ENCODE results near the gene HSPB1. TPM values are rescaled to one million over a fixed set of nuclear protein-coding genes. Genes with fewer than 3 reads are reported as not detected.

Gene HSPB1
- total and polyA plus RNA-seq, 4 donors, result 25.5 to 186 (median 104) TPM

GRCh38 chr7:76265299-76265698 is 37.2 kb upstream of the HSPB1 start:
- WGBS, result 93% methylated on average over 7 of the region's 7 CpGs
- Histone ChIP-seq H3K4me1 (ENCODE audit: control insufficient read depth in 4 of 4, insufficient read depth in 4 of 4, low read length in 3 of 4) (peaks cover 5 to 9% (median 7%) of the 10 kb centered on the region in 4 donors), H3K27me3 (ENCODE audit: control insufficient read depth in 4 of 4, insufficient read depth in 4 of 4, low read length in 3 of 4) (peaks cover 0 to 6% (median 3%) of the 10 kb centered on the region in 4 donors), H3K9ac (ENCODE audit: low read depth in 1 of 2, low read length in 2 of 2) (no peak overlapping the region), H3K36me3 (ENCODE audit: control insufficient read depth in 4 of 4, insufficient read depth in 3 of 4, low read depth in 1 of 4, low read length in 3 of 4) (no peaks in the 10 kb centered on the region), H3K4me3 (ENCODE audit: low read depth in 1 of 3, low read length in 3 of 3) (no peak overlapping the region), H3K27ac (ENCODE audit: low read depth in 1 of 2, low read length in 2 of 2) (no peak overlapping the region), H3K9me3 (ENCODE audit: control insufficient read depth in 4 of 4, low read length in 3 of 4) (no peaks in the 10 kb centered on the region)
- TF ChIP-seq TAF1 (conservative IDR thresholded peaks at IDR 0.05), result no peak
- TF ChIP-seq SP1 (IDR thresholded peaks at IDR 0.05), result no peak
- DNase-seq (ENCODE audit: low spot score), result no peak

GRCh38 chr7:76267107-76267893 is 35.2 kb upstream of the HSPB1 start:
- no peak for TF ChIP-seq EGR1 (IDR thresholded peaks at IDR 0.05; ENCODE audit: low read depth in 2 of 2)
- TF ChIP-seq ATF3 (IDR thresholded peaks at IDR 0.05), result no peak
- no peak for TF ChIP-seq HNF4A (conservative IDR thresholded peaks at IDR 0.05)
- no peak for TF ChIP-seq CTCF (IDR thresholded peaks at IDR 0.05; ENCODE audit: low read depth, low read length, missing input control)
- no peak for TF ChIP-seq HNF4G (IDR thresholded peaks at IDR 0.05)
- TF ChIP-seq RXRA (IDR thresholded peaks at IDR 0.05), result no peak
- no peak for TF ChIP-seq FOXA2 (IDR thresholded peaks at IDR 0.05)
- no peak for TF ChIP-seq GABPA (IDR thresholded peaks at IDR 0.05 in 1 of 2, conservative IDR thresholded peaks at IDR 0.05 in 1 of 2)
- peaks cover 0 to 7% (median 3%) of the 10 kb centered on the region in 4 donors for H3K27me3 ChIP-seq (ENCODE audit: control insufficient read depth in 4 of 4, insufficient read depth in 4 of 4, low read length in 3 of 4)
- H3K9me3 ChIP-seq (ENCODE audit: control insufficient read depth in 4 of 4, low read length in 3 of 4), result no peaks in the 10 kb centered on the region
- H3K4me1 ChIP-seq (ENCODE audit: control insufficient read depth in 4 of 4, insufficient read depth in 4 of 4, low read length in 3 of 4), result peaks cover 5 to 9% (median 7%) of the 10 kb centered on the region in 4 donors
- no peak for DNase-seq (ENCODE audit: low spot score)
- 3% methylated on average over 68 of the region's 68 CpGs for WGBS
- H3K27ac ChIP-seq (ENCODE audit: low read depth in 1 of 2, low read length in 2 of 2), result no peak overlapping the region
- no peak overlapping the region for H3K9ac ChIP-seq (ENCODE audit: low read depth in 1 of 2, low read length in 2 of 2)
- H3K4me3 ChIP-seq (ENCODE audit: low read depth in 1 of 3, low read length in 3 of 3), result peak overlapping the region in 2 of 3 donors; percentile 17 to 45
- no peaks in the 10 kb centered on the region for H3K36me3 ChIP-seq (ENCODE audit: control insufficient read depth in 4 of 4, insufficient read depth in 3 of 4, low read depth in 1 of 4, low read length in 3 of 4)

GRCh38 chr7:76267894-76268183 is 34.6 kb upstream of the HSPB1 start:
- 12% methylated on average over 4 of the region's 4 CpGs for WGBS
- H3K9me3 ChIP-seq (ENCODE audit: control insufficient read depth in 4 of 4, low read length in 3 of 4), result no peaks in the 10 kb centered on the region
- no peaks in the 10 kb centered on the region for H3K36me3 ChIP-seq (ENCODE audit: control insufficient read depth in 4 of 4, insufficient read depth in 3 of 4, low read depth in 1 of 4, low read length in 3 of 4)
- peaks cover 5 to 9% (median 7%) of the 10 kb centered on the region in 4 donors for H3K4me1 ChIP-seq (ENCODE audit: control insufficient read depth in 4 of 4, insufficient read depth in 4 of 4, low read length in 3 of 4)
- H3K27me3 ChIP-seq (ENCODE audit: control insufficient read depth in 4 of 4, insufficient read depth in 4 of 4, low read length in 3 of 4), result peaks cover 0 to 7% (median 3%) of the 10 kb centered on the region in 4 donors
- H3K4me3 ChIP-seq (ENCODE audit: low read depth in 1 of 3, low read length in 3 of 3), result no peak overlapping the region
- DNase-seq (ENCODE audit: low spot score), result no peak
- no peak for TF ChIP-seq ATF3 (IDR thresholded peaks at IDR 0.05)
- TF ChIP-seq FOXA1 (IDR thresholded peaks at IDR 0.05), result no peak
- TF ChIP-seq REST (IDR thresholded peaks at IDR 0.05), result no peak
- no peak for TF ChIP-seq YY1 (IDR thresholded peaks at IDR 0.05)
- H3K9ac ChIP-seq (ENCODE audit: low read depth in 1 of 2, low read length in 2 of 2), result no peak overlapping the region
- no peak overlapping the region for H3K27ac ChIP-seq (ENCODE audit: low read depth in 1 of 2, low read length in 2 of 2)
